Fibroblast of skin of right quadriceps (primary cell): ENCODE results near the gene ZNF831.

Experiments
- DNase-seq: peaks from one replicate; pipeline ENCODE4 v3.0.0-alpha.2; 2013

ZNF831 gene

DNA sequence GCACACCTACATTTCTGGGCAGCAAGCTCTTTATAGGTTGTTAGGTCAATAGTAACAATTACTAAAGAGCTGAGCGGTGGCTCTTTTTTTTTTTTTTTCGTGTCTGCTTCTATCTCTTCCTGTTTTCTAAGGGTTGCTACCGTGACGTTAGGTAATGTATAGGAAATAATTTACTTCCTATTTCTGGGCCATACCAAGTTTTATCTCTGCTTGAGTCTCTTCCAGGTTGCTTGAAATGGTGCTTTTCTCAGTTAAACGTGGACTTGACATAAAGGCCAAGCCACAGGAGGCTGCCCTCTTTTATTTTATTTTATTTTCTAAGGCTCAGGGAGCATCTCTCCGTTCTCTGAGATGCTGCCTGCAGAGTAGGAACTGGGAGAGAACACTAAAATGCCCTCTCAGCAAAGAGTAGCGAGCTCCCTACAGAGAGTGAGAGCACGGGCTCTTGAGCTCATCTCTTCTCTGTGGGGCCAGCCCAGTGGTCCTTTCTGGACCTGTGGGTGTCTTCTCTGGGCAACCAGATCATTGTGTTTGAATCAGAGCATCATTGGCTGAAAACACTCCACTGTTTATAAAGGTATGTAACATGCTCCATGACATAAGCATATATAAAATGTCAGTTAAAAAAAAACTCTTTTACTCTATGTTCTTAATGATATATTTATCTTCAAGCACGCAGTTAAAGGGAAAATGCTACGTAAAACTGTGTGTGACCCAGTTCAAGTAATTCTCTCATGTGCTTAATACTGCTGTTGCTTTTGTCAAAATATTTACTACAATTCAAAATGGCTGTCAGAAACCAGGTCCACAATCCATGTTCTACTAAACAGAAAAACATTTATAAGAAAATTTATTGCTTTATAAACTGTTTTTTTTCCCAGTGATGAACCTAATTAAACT, at the start of gene ZNF831:
TSS of gene ZNF831 (plus strand) at position 191 of the 900 bp plus-strand sequence. CDS start 27,199 bp downstream, outside the sequence.
- DNase-seq = no peak

GRCh38 chr20:59117526-59117925, 46.1 kb upstream of the ZNF831 start:
- no peak for DNase-seq

DNA sequence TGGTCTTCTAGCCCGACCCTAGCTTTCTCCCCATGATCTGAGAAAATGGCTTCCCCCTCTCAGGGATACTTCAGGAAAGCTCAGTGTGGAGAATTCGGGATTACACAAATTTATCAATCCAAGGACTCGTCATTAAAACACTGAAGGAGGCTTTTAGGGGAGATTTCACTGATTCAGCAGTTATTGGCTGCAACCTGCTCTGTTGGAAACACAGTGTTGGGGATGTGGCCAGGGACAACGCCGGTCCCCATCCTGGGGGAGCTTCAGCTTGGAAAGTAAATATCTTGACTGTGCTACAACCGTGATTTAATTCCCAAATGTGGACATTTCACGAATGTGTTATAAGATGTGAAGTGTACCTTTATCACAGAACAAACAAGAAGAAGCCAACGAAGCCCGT, 44.8 kb upstream of the ZNF831 start:
- no peak for DNase-seq

DNA sequence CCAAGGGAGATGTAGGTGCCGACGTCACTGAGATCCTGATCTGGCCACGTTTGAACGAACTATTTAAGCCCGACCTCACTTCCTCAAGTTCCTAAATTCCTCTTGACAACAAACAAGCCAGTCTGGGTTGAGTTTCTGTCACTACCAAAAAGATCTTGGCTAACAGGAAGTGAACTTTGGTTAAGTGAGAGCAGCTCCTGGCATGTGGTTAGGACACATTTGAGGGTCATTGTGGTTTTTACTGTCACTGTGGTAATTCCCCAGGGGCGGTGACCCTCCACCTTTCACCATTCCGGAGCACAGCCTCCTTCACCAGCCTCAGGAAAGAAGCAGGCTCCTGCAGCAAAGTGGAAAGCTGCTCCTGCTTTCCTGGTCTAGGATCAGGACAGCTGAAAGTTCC, 43.1 kb upstream of the ZNF831 start:
- no peak for DNase-seq

DNA sequence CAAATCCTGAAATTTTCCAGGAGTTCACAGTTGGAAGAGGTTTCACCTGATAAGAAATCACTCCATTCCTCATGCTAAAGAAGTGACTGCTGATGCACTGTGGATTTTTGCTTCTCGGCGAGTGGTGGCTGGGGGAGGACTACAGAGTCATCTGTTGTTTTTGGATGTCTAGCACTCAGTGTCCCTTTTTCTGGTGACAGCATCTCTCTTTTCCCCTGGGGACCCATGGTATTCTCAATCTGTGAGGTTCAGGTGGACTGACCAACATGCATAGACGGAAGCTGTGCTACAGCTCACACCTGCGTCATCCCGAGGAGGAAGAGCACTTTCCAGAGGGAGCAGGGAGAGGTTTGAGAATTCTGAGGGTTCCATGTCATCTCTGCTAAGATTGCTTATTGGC, 42.7 kb upstream of the ZNF831 start:
- DNase-seq = no peak

DNA sequence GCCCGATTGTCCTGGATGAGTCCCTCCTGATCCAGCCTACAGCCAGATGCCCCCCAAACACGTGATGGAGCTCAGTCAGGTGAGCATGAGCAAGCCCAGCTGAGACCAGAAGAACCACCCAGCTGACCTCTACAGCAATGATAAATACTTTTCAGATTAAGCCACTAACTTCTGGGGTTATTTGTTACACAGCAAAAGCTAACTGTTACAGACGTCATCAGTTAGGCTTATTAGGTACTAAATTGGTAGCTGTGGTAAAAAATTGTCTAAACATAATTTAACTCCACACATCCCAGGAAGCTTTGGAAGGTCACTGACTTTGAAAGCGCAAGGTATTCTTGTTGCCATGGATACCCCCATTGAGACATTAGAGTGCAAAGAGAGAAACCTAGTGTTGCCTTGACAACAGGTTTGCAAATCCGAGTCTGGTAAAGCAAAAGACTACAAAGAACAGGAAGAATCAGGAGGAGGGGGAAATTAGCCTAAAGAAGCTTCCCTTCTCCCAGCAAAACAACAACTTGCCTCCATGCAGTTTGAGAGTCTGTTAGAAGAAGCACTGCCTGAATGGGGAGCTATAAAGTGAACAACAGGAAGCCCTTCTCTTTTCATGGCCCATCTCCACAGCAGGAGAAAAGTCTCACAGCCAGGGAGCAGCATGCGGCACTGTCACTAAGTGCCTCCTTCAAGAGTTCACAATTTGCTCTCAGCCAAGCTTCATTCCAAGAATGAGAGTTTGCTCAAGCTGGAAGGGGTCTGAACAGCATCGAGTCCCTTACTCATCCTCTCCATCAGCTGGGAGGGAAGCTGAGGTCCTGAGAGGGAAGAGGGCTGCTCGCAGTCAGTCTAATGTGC, 41.7 kb upstream of the ZNF831 start:
- no peak for DNase-seq

DNA sequence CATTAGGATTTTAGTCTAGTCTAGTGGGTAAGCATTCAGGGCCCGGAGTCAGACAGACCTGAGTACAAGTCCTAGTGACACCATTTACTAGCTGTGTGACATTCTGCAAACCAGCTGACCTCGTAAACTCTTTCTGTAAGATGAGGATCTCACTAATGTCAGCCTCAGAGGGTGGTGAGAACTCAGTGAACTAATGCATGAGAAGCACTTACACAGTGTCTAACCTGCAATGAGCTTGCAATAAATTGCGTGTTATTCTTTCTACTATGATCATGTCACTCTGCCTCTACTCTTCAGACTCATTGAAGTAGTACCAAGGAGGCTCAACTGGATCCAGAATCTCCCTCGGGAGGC, 41.1 kb upstream of the ZNF831 start:
- DNase-seq = no peak

- DNase-seq = no peak
These were observed 40.5 kb upstream of the ZNF831 start for GRCh38 chr20:59123011-59123677.

DNA sequence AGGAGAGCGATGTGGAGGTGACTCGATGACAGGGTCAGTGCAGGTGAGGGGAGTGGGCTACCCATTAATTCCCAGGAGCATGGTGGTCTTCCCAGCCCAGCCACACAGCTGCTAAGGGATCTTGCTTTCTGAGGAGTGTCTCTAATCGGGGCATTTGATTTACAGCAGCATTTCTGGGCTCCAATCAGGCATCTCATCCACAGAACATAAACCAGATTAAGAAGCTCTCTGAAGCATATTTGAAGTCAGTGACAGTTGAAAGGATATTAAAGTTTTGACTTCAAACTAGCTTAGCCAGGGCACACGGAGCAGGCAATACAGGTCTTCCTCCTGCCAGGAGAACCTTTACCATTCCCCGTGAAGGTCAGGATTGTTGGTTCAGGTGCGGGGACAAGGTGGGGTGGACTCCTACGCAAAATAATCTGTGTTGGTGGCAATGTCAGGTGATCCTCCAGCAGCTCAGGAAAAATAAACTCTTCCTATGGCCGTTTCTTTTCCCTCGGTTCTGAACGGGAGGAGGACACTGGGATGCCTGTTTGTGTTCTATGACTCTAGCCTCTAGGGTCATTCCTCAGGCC, 39.9 kb upstream of the ZNF831 start:
- DNase-seq = no peak

GRCh38 chr20:59124296-59125029, 39.2 kb upstream of the ZNF831 start:
- no peak for DNase-seq

DNA sequence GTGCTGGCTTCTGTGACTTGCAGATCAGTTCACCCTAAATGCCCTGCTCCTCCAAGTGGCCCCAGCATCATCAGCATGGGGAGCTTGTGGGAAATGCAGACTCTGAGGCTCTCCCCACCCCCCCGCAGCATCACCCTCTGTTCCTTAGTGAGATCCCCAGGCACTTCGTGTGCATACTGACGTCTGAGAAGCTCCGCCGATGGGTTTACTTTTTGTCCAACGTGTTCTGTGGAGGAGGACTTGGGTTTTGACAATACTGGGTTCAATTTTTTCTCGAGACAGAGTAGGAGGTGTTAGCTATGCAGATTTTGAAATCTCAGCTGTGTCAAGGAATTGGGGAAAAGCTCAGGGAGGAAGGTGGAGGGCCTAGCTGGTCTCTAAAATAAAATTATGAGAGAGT, 38.3 kb upstream of the ZNF831 start:
- DNase-seq = no peak

DNA sequence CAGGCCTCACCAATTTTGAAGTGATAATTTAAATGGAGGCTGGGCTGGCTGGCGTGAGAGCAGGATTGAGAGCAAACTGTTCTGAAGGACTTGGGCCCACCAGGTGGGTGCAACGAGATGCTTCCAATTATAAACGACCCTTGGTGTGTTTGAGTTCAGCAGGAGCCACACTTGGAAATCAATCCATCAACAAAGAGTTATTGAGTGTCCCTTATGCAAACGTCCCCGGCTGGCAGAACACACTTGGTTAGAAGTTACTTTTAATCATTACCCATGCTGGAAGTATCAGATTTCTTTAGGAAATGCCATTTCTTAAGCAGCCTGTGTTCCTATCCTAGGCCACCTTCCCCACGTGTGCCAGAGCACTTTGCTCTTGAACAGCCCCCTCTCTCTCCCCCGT, 37.8 kb upstream of the ZNF831 start:
- DNase-seq = no peak

- DNase-seq = no peak
These were observed 35.8 kb upstream of the ZNF831 start for GRCh38 chr20:59127839-59128238.

- DNase-seq = no peak
These were observed 31.9 kb upstream of the ZNF831 start for GRCh38 chr20:59131551-59132285.

DNA sequence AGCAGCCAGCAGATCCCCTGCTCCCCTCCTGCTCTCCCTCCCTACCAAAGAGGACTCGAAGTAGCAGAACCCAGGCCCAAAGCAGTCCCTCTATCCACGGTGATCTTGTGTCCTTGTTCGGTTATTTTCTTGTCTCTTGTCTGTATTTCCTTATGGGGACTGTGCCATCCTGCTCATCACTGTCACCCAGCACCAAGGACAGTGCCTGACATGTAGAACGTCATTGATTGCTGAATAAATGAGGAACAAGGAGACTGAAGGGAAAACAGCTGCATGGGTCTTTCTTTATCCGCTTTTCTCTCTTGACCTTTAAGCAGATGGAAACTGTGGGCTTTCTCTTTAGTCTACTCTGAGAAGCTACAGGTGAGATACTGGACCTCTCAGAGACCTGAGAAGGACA, 29.4 kb upstream of the ZNF831 start:
- DNase-seq = no peak

DNA sequence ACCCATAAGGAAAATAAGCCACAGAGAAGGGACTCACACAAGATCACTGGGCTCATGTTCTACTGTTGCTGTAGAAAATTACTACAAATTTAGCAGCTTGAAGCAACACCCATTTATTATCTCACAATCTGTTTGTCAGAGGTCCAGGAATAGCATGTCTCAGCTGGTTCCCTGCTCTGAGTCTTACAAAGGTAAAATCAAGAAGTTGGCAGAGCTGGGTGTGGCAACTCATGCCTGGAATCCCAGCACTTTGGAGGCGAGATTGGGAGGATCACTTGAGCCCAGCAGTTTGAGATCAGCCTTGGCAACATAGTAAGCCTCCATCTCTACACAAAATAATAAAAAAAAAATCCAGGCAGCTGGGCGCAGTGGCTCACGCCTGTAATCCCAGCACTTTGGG, 28.5 kb upstream of the ZNF831 start:
- DNase-seq = no peak

DNA sequence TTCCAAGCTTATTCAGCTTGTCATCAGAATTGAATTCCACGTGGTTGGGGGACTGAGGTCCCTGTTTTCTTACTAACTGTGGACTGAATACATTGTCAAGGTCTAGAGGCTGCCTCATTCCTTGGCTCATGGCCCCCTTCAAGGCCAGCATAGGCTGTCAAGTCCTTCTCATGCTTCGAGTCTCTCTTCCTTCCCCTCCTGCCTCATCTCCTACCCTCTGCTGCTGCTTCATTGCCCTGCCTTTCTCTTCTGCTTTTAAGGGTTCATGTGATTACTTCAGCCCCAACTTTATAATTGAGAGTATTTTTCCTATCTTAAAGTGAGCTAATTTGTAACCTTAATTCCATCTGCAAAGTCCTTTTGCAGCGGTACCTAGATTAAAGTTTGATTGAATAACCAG, 27.6 kb upstream of the ZNF831 start:
- no peak for DNase-seq

DNA sequence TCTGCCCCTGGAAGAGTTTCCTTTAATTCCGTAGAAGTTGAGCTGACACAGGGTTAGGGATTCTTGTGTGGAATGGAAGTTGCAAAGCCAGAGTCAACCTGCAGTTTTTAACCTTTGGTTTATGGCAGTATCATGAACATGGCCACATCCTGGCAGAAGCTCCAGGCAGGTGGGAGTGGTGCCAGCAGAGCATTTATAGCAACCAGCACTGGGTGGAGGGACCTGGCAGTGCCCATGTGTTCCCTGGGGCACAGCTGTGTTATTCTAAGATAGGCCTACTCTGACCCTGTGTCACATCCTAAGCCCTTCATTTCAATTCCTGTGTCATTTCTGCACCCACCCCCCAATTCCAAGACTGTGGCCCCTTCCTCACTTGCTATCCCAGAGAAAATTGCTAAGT, 26.1 kb upstream of the ZNF831 start:
- DNase-seq = no peak

DNA sequence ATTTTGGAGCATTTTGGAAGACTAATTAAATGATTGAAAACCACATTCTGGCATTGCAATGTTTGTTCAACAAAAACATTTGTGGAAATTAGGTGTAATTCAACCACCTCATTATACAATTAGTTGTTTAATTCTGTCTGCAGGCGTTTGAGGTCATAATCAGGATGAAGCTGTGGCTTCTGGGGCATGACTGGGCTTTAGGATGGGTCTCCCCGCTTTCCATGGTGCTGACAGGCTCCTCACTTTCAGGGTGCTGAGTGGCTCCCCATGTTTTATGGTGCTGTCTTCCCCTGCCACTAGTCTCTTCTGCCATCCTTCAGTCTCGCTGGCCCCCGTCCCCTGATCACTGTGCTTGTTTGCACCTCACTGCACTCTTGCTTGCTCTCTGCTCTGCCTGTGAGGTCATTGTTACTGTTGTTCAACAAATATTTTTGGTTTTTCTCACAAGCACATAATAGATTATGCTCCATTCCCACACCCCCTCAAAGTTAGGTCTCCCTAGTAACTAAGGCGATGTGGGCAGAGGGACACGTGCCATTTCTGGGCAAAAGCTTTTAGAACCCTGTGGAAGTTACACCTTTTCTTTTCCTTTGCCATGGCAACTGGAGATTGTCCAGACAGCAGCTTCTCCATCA, 25.4 kb upstream of the ZNF831 start:
- no peak for DNase-seq

- DNase-seq = no peak
These were observed 23.6 kb upstream of the ZNF831 start for GRCh38 chr20:59139998-59140397.
